Mesenchymal stem cell (in vitro differentiated cells and primary cell): ENCODE measurements around the gene RSPO1.
A peak's percentile ranks its signal among the peaks of the same experiment; 100 is the strongest.

ENCODE experiments used
- DNase-seq: peaks from one replicate; pipeline ENCODE4 v3.0.0-alpha.2; 2013
- H2AFZ ChIP-seq: one replicate; pipeline ENCODE4 v1.6.1; 2013; ENCODE audit warnings: low read depth, mild to moderate bottlenecking, control low read depth, inconsistent platforms, low read length, moderate library complexity
- H2AK5ac ChIP-seq: 2 replicates; pipeline ENCODE4 v1.6.1; 2013; ENCODE audit warnings: low read length, moderate library complexity, mild to moderate bottlenecking, inconsistent platforms; ENCODE audit not compliant: severe bottlenecking
- H2BK120ac ChIP-seq: one replicate; pipeline ENCODE4 v1.6.1; 2013; ENCODE audit warnings: low read depth, mild to moderate bottlenecking, inconsistent platforms, low read length, moderate library complexity
- H2BK12ac ChIP-seq, 2 experiments: one replicate each; pipeline ENCODE4 v1.6.1; 2013; ENCODE audit warnings: inconsistent platforms in 2 of 2, low read length in 2 of 2, mild to moderate bottlenecking in 2 of 2, moderate library complexity in 2 of 2, control low read depth in 1 of 2
- H2BK15ac ChIP-seq: one replicate; pipeline ENCODE4 v1.6.1; 2013; ENCODE audit warnings: mild to moderate bottlenecking, low read depth, inconsistent platforms; ENCODE audit not compliant: poor library complexity, severe bottlenecking
- H2BK5ac ChIP-seq: 2 replicates; pipeline ENCODE4 v1.6.1; 2013; ENCODE audit warnings: low read depth, mild to moderate bottlenecking, low read length, control low read depth, inconsistent platforms; ENCODE audit not compliant: poor library complexity, severe bottlenecking
- H3K14ac ChIP-seq, 2 experiments: one replicate each; pipeline ENCODE4 v1.6.1; 2013; ENCODE audit warnings: inconsistent platforms in 2 of 2, low read length in 2 of 2, control low read depth in 1 of 2, mild to moderate bottlenecking in 1 of 2, moderate library complexity in 1 of 2
- H3K18ac ChIP-seq, 2 experiments: one replicate each; pipeline ENCODE4 v1.6.1; 2013; ENCODE audit warnings: inconsistent platforms in 2 of 2, low read length in 2 of 2, control low read depth in 1 of 2, low read depth in 1 of 2, mild to moderate bottlenecking in 1 of 2
- H3K23ac ChIP-seq, 2 experiments: one replicate each; pipeline ENCODE4 v1.6.1; 2013; ENCODE audit warnings: inconsistent platforms in 2 of 2, low read length in 2 of 2, mild to moderate bottlenecking in 2 of 2, moderate library complexity in 2 of 2, control low read depth in 1 of 2
- H3K27ac ChIP-seq: 2 replicates; pipeline ENCODE4 v1.5.1; 2013; ENCODE audit warnings: mild to moderate bottlenecking, moderate library complexity, low read length, control low read depth, inconsistent platforms; ENCODE audit not compliant: poor library complexity, severe bottlenecking
- H3K27me3 ChIP-seq, 2 experiments: 2 replicates each; pipeline versions ENCODE4 v1.6.1 to v1.7.0; 2013; ENCODE audit warnings: low read length in 2 of 2, mild to moderate bottlenecking in 2 of 2, moderate library complexity in 2 of 2, control low read depth in 1 of 2, inconsistent platforms in 1 of 2; ENCODE audit not compliant: control insufficient read depth in 1 of 2, insufficient read depth in 1 of 2
- H3K36me3 ChIP-seq, 2 experiments: 2 replicates each; pipeline versions ENCODE4 v1.6.1 to v1.7.0; 2013; ENCODE audit warnings: low read length in 2 of 2, control low read depth in 1 of 2, inconsistent platforms in 1 of 2, low read depth in 1 of 2, mild to moderate bottlenecking in 1 of 2; ENCODE audit not compliant: insufficient read depth in 2 of 2, control insufficient read depth in 1 of 2
- H3K4ac ChIP-seq, 2 experiments: one replicate each; pipeline ENCODE4 v1.6.1; 2013; ENCODE audit warnings: inconsistent platforms in 2 of 2, low read length in 2 of 2, mild to moderate bottlenecking in 2 of 2, moderate library complexity in 2 of 2, control low read depth in 1 of 2, low read depth in 1 of 2
- H3K4me1 ChIP-seq: 2 replicates; pipeline ENCODE4 v1.6.1; 2013; ENCODE audit warnings: low read depth, low read length, control low read depth; ENCODE audit not compliant: control insufficient read depth, insufficient read depth
- H3K4me2 ChIP-seq: 2 replicates; pipeline ENCODE4 v1.6.1; 2013; ENCODE audit warnings: low read length, mild to moderate bottlenecking, inconsistent platforms; ENCODE audit not compliant: poor library complexity, severe bottlenecking
- H3K4me3 ChIP-seq, 2 experiments: 2 replicates each; pipeline versions ENCODE4 v1.5.1 to v1.7.0; 2013; ENCODE audit warnings: low read length in 2 of 2, mild to moderate bottlenecking in 2 of 2, control low read depth in 1 of 2, low read depth in 1 of 2; ENCODE audit not compliant: insufficient read depth in 1 of 2
- H3K79me1 ChIP-seq: replicated peaks from 2 replicates; pipeline ENCODE4 v1.6.1; 2013; ENCODE audit warnings: mild to moderate bottlenecking, control low read depth, low read length, inconsistent platforms; ENCODE audit not compliant: poor library complexity, severe bottlenecking
- H3K9ac ChIP-seq: 2 replicates; pipeline ENCODE4 v1.7.0; 2013; ENCODE audit warnings: mild to moderate bottlenecking, low read length, moderate library complexity
- H3K9me3 ChIP-seq: 2 replicates; pipeline ENCODE4 v1.7.0; 2013; ENCODE audit warnings: mild to moderate bottlenecking, low read length; ENCODE audit not compliant: control insufficient read depth
- H4K8ac ChIP-seq: one replicate; pipeline ENCODE4 v1.6.1; 2013; ENCODE audit warnings: inconsistent platforms, mild to moderate bottlenecking, low read length, moderate library complexity
- H4K91ac ChIP-seq: one replicate; pipeline ENCODE4 v1.6.1; 2013; ENCODE audit warnings: mild to moderate bottlenecking, low read length, inconsistent platforms
- WGBS: methylation state at CpG from one replicate; pipeline ENCODE4 v1.1.7; 2013; ENCODE audit warnings: mixed read lengths; 5-methylcytosine and 5-hydroxymethylcytosine counted together

Gene RSPO1

GRCh38 chr1:37666241-37666867, 31.7 kb upstream of the RSPO1 start:
- Histone ChIP-seq H3K18ac (no peak overlapping the region), H2AFZ (no peak overlapping the region), H2BK120ac (no peak overlapping the region), H3K14ac (peak overlapping the region in 1 of 2 experiments; percentile 38), H3K4me2 (no peak overlapping the region), H2BK5ac (no peak overlapping the region), H3K79me1 (no peaks in the 10 kb centered on the region), H3K4ac (no peak overlapping the region), H4K8ac (no peak overlapping the region), H3K4me3 (no peak overlapping the region), H3K27me3 (peaks cover 42 to 52% of the 10 kb centered on the region in 2 experiments), H3K4me1 (peaks cover 4% of the 10 kb centered on the region), H3K9me3 (no peaks in the 10 kb centered on the region), H4K91ac (no peak overlapping the region), H2BK12ac (no peak overlapping the region), H3K36me3 (no peaks in the 10 kb centered on the region), H3K23ac (no peak overlapping the region), H3K27ac (no peak overlapping the region), H2AK5ac (no peak overlapping the region), H3K9ac (no peak overlapping the region), H2BK15ac (no peak overlapping the region)
- whole genome bisulfite sequencing = 83% methylated on average over 11 of the region's 11 CpGs
- DNase-seq = no peak

- Histone ChIP-seq H3K18ac (no peak overlapping the region), H3K9me3 (no peaks in the 10 kb centered on the region), H2AK5ac (no peak overlapping the region), H2AFZ (no peak overlapping the region), H2BK15ac (no peak overlapping the region), H4K8ac (no peak overlapping the region), H3K14ac (no peak overlapping the region), H4K91ac (no peak overlapping the region), H3K4me3 (no peak overlapping the region), H3K27ac (no peak overlapping the region), H3K23ac (no peak overlapping the region), H3K4ac (no peak overlapping the region), H2BK120ac (no peak overlapping the region), H2BK5ac (no peak overlapping the region), H3K79me1 (no peaks in the 10 kb centered on the region), H3K4me1 (peaks cover 4% of the 10 kb centered on the region), H3K9ac (no peak overlapping the region), H3K27me3 (peaks cover 46 to 50% of the 10 kb centered on the region in 2 experiments), H3K36me3 (no peaks in the 10 kb centered on the region), H2BK12ac (no peak overlapping the region), H3K4me2 (no peak overlapping the region)
- WGBS = 23% methylated on average over 14 of the region's 14 CpGs
- peak; percentile 18 for DNase-seq
Observed at GRCh38 chr1:37663426-37664000, 28.8 kb upstream of the RSPO1 start.

- Histone ChIP-seq H3K23ac (no peak overlapping the region), H2BK5ac (no peak overlapping the region), H4K91ac (no peak overlapping the region), H2BK12ac (no peak overlapping the region), H3K9ac (no peak overlapping the region), H2AFZ (no peak overlapping the region), H3K27ac (no peak overlapping the region), H3K4ac (no peak overlapping the region), H2BK15ac (no peak overlapping the region), H3K9me3 (no peaks in the 10 kb centered on the region), H3K4me1 (peaks cover 4% of the 10 kb centered on the region), H3K18ac (no peak overlapping the region), H2BK120ac (no peak overlapping the region), H3K27me3 (peaks cover 49 to 51% of the 10 kb centered on the region in 2 experiments), H3K14ac (no peak overlapping the region), H3K79me1 (no peaks in the 10 kb centered on the region), H4K8ac (no peak overlapping the region), H3K36me3 (no peaks in the 10 kb centered on the region), H2AK5ac (no peak overlapping the region), H3K4me2 (no peak overlapping the region), H3K4me3 (no peak overlapping the region)
- no peak for DNase-seq
- WGBS = 89% methylated on average over 10 of the region's 11 CpGs
Observed at GRCh38 chr1:37662031-37662755, 27.5 kb upstream of the RSPO1 start.

GRCh38 chr1:37661401-37661800, 26.7 kb upstream of the RSPO1 start:
- Histone ChIP-seq H3K4me3 (no peak overlapping the region), H2AK5ac (no peak overlapping the region), H4K91ac (no peak overlapping the region), H3K4me1 (peaks cover 4% of the 10 kb centered on the region), H4K8ac (no peak overlapping the region), H3K27me3 (peaks cover 54 to 59% of the 10 kb centered on the region in 2 experiments), H2BK5ac (no peak overlapping the region), H3K23ac (no peak overlapping the region), H3K18ac (no peak overlapping the region), H3K4ac (no peak overlapping the region), H2BK12ac (no peak overlapping the region), H3K27ac (no peak overlapping the region), H3K9me3 (no peaks in the 10 kb centered on the region), H3K4me2 (no peak overlapping the region), H2AFZ (no peak overlapping the region), H3K36me3 (no peaks in the 10 kb centered on the region), H2BK120ac (no peak overlapping the region), H3K79me1 (no peaks in the 10 kb centered on the region), H3K14ac (no peak overlapping the region), H3K9ac (no peak overlapping the region), H2BK15ac (no peak overlapping the region)
- WGBS = 78% methylated on average over 9 of the region's 9 CpGs
- no peak for DNase-seq
